HG02870 (cell line): Measurements from ENCODE around the gene DCXR.

Source experiments
- ATAC-seq: cut with Tn5 transposase; IDR thresholded peaks from one replicate; pipeline ENCODE4 v1.9.1; 2021; ENCODE audit warnings: mild to moderate bottlenecking, moderate library complexity; ENCODE audit not compliant: unreplicated experiment

DCXR gene

DNA sequence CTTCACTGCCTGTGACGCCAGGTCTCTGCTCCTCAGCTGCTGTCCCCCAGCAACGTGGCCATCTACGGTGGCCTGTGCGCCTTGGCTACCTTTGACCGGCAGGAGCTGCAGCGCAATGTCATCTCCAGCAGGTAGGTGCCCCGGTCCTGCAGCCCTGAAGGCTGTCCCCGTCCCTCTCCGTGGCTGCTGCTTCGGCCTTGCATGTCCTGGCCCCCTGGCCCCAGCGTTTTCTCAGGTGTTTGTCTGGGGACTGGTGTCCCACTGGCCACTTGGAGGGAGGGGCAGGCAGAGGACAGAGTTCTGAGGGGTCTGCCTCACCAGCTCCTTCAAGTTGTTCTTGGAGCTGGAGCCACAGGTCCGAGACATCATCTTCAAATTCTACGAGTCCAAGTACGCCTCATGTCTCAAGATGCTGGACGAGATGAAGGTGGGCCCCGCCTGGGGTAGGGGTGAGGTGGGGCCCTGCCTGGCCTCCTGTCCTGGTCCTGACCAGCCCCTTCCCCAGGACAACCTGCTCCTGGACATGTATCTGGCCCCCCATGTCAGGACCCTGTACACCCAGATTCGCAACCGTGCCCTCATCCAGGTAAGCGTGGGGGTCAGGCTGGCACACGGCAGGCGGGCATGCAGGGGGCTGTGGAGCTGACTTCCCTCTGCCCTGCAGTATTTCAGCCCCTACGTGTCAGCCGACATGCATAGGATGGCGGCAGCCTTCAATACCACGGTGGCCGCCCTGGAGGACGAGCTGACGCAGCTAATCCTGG lies 18.6 kb upstream of the DCXR start:
- no peak for ATAC-seq

DNA sequence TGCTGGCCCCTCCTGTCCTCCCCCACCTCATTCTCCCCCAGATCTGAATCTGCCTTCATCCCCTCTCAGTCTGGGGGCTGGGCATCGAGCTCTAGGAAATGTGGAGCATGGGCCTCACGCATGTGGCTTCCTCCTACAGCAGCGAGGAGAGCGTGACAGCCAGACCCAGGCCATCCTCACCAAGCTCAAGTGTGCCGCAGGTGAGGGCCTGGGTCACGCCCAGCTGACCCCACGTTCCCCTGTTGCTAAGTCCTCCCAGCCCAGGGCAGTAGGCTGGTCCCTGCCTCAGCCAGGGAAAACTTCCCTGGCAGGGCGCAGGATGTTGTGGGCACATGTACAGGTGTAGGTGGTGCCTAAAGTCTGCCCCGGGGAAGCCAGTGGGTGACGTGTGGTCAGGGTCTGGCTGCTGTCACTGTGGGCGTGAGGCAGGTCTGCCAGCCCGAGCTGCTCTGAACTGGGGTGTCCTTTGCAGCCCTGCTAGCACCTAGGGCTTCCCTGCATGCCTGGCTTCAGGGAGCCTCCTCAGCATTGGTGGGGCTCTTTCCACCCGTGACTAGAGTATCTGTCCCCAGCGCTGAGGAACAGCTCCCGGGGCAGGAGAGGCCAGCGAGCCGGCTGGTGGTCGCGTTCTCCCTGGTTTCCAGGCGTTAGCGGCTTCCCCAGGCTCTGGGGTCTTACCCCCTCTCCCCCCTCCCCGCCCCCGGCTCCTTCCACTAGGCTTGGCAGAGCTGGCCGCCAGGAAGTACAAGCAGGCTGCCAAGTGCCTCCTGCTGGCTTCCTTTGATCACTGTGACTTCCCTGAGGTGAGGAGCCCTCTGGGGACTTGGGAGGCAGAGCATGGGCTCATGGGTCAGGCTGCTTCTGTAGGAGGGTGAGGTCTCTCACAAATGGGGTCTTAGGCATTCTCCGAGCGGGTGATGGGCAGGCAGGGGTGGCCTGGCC lies 17.8 kb upstream of the DCXR start:
- no peak for ATAC-seq

DNA sequence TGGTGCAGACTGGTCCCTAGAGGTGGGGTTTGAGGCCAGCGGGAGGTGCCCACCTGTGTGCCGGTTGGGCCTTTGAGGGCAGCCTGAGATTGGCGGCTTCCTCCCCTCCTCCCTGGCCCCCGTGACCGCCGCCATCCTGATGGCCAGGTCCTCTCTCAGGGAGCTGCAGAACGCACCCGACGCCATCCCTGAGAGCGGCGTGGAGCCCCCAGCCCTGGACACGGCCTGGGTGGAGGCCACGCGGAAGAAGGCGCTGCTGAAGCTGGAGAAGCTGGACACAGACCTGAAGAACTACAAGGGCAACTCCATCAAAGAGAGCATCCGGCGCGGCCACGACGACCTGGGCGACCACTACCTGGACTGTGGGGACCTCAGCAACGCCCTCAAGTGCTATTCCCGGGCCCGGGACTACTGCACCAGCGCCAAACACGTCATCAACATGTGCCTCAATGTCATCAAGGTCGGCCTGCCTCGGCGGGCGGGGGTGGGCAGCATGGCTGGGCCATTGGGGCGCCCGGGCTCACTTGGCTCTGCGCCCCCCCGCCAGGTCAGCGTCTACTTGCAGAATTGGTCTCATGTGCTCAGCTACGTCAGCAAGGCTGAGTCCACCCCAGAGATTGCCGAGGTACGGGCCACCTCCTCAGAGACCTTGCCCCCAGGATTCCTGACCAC lies 17.0 kb upstream of the DCXR start:
- ATAC-seq: no peak

DNA sequence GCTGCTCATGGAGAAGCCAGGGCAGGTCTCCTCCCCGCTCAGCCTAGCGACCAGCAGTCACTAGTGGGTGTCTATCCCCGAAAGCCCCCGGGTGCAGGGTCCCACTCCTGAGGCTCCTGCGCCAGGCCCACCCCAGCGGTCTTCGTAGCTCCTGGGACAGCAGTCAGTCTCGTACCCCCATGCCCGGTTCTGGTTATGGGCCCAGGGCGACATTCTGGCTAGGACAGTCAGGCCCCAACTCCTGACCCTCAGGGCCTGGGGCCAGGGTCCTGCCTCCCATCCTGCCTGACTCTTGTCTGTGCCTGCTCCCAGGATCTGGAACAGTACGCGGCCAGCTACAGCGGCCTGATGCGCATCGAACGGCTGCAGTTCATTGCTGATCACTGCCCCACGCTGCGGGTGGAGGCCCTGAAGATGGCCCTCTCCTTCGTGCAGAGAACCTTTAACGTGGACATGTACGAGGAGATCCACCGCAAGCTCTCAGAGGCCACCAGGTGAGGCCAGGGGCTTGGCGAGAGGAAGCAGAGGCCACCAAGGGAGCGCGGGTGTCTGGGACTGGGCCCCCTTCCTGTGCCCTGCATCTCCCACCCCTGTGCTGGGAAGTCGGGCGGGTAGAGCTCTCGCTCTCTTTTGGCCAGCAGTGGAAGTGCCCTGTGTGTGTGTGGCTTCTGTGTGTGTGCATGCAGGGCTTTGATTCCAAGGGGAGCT lies 16.2 kb upstream of the DCXR start:
- no peak for ATAC-seq

DNA sequence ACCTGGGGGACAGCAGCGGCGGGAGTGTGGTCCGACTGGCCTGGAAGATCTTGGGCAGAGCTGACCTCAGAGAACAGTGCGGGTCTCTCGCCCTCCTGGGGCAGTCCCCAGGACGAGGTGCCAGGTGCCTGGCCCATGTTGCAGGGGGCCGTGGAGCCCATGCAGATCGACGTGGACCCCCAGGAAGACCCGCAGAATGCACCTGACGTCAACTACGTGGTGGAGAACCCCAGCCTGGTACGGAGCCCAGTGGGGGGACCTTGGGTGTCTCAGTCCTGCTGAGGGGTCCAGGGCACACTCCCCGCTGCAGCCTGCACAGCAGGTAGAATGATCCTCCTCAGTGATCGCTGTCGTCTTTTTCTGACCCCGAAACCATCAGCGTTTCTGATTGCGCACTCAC lies 15.6 kb upstream of the DCXR start:
- no peak for ATAC-seq

DNA sequence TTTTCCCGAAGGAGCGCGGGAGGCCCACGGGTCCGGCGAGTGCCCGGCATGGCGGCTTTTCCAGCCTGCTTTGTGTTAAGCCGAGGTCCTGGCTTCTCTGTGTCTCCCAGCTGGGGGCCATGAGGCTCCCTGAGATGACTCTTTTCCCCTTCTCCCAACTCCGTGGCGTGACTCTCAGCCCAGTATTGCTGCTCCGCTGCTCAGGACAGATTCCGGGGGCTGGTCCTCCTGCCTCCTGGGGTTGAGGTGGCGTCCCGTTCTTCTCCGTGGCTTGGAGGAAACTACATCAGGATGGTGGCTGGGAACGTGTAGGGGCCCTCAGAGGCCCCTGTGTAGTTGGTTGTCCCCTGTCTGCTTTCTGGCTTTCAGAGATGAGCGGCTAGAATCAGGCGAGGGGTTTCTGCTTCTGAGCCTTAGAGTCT lies 15.2 kb upstream of the DCXR start:
- ATAC-seq: no peak

DNA sequence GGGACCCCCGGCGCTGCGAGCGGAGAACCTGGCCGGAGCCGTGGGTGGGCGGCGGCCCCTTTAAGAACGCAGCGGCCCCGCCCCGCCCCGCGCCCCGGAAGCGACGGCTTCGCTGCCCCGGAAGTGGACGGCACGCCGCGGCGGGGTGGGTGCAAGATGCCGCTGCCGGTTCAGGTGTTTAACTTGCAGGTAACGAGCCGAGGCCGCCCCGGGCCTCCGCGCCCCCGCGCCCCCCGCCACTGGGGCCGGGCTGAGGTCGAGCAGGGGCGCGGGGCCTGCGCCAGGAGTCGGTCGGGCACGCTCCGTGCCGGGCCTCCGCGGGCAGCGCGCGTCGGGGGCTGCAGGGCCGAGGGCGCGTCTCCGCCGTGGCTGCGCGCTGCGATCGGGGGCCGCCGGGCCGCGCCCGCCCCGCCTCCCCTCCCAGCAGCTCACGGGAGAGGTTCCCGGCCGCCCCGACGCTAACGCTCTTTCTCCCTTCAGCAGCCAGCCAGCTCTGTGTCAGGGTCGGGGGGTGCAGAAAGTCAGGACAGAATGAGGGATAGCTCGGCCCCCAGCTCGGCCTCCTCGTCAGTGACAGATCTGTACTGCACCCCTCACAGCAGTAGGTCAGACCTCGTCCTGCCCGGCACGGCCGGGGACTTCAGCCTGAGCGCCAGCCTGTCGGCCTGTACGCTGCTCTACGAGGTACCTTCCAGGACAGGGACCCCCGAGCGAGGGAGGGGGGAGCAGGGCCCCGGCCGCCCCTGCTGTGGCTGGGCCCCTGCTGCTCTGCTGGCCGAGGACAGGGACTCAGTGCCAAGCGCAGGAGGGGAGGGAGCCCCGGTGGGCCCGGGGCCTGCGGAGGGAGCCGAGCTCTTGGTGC lies 14.5 kb upstream of the DCXR start, which contains the start of the genes GPS1 and RFNG:
TSS of gene GPS1 (plus strand) at position 123 of the 862 bp plus-strand sequence. CDS start at position 157, 34 bp downstream.
TSS of gene RFNG (minus strand) at position 36 of the 862 bp plus-strand sequence. CDS start 45 bp downstream, outside the sequence.
- peak; percentile 41 for ATAC-seq

DNA sequence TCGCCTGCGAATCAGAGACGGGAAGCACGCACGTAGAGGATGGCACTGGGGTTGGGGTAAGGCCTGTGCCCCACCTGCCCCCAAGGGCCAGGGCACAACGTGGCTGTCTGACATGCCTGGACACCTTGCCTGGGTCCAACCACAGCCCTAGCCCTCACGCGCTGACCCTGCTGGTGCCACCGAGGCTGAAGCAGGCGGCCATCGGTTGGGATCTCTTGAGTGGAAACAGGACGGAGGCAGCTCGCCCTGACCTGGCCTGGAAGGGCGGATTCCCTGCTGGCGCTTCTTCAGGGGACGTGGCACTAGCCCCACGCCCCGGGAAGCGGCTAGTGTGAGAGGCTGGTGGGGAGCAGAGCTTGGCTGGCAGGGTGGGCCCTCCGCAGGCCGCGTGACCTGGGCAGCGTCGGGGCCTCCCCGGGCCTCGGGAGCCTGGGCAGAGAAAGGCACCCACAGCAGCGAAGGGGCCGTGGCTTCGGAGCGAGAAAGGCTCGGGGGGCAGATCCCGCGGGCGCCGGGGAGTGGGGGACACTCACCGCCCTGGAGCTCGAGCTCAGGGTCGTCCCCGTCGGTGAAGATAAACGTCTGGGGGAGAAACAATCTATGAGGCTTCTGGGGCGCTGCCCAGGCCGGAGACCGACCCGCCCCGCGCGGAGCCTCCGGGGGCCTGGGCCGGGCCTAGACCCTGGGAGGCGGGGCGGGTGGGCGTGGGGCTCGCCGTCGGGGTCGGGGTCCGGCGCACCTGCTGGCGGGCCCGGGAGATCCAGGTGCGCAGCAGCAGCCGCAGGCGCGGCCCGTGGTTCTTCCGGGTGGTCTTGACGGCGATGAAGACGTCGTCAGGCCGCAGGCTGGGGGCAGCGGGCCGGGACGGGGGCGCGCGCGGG lies 13.5 kb upstream of the DCXR start:
- no peak for ATAC-seq

DNA sequence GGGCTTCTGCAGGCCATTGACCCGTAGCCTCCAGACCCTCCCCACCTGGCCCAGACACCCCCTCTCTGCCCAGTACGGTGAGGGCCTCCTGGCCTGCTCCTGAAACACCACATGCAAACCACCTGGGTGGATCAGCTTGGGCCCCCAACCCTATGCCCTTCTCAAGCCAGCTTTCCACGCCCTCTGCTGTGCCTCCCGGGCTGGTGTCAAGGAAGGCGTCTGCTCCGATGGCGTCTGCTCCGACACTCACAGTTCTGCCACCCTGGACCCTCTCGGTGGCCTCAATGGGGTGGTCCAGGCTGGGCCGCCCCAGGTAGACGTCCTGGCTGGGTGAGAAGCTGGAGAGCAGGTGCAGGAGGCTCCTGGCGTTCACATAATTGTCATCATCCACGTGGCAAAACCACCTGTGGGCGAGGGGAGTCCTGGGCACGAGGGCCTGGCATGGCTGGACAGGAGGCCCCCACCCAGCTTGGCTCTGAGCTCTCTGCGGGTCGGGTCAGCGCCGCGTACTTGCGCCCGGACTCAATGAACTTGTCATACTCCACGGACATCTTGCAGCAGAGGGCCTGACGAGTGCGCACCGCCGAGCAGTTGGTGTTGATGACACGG lies 12.8 kb upstream of the DCXR start:
- no peak for ATAC-seq

DNA sequence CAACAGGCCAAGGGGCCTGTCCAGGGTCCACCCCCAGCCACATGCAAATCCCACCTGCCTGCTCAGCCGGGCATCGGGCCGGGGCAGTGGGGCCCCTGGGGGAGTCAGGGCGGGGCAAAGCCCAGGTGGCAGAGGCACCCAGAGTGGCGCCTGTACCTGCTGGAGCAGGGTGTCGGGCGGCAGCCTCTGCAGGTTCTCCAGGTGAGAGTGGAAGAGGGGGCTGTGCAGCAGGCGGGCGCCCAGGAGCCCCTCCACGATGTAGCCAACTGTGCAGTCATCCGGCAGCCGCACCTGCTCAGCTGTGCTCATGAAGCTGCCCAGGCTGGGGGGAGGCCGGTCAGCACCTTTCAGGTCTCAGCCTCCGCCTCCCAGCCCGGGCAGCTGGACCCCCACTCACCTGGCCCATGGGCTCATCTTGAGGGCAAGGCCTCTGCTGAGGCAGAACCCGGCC lies 12.0 kb upstream of the DCXR start:
- ATAC-seq: no peak

DNA sequence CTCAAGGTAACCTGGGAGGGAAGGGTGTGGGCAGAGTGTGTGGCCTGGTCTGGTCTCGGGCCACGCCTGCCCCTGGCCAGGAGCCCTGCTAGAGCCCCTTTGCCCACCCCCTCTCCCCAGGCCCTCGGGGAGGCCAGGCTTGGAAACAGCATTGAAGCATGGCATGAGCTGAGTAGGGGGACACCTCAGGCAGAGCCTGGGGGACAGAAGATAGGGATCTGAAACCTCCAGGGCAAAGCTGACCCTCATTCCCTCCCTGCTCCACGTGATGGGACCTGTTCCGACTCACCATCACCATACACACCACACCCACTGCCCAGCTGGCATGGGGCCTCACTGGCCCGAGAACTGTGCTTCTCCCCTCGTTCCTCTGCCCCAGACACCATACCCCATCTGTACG lies 11.6 kb upstream of the DCXR start:
- ATAC-seq: no peak

DNA sequence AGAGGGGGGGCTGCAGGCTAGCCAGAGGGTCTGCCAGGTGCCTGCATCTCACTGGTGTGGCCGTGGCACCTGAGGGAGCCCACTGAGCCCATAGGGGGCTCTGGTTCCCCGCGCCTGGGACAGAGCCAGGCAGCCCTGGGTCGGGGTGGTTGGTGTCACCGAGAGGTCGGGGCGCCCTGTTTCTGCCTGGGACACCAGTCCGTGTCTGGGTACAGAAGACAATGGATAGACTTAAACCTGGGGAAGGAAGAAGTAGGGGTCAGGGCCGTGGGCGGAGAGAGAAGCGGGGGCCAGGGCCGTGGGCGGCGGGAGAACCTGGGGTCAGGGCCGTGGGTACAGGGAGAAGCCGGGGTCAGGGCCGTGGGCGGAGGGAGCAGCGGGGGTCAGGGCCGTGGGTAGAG lies 11.1 kb upstream of the DCXR start:
- no peak for ATAC-seq

DNA sequence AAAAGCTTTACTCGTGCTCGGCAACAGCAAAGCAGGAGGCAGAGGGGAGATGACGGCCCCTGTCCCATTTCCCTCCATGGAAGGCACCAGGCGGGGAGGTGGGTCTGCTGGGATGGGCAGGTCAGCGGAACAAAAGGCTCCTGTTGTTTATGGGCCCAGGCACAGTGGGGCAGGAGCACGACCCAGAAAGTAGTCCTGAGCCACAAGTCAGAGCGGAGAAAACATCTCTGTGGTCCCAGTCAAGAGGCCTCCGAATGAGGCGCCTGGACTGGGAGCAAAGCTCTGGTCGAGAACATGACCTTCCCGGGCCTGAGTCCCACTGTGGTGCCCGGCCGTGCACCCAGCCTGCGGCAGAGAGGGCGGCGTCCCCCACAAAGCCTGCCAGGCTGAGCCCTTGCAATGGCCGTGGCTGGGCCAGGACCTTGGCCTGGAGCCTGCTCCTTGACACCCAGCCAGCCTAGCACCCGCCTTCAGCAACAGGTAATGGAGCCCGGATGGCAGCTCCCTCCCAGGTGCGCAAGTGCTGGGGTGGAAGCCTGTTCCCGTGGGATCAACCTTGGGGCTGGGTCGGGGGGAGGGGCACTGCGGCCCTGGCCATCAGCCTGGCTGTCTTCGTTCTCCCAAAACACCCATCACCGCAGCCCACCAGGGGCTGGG lies 10.5 kb upstream of the DCXR start:
- ATAC-seq: no peak

DNA sequence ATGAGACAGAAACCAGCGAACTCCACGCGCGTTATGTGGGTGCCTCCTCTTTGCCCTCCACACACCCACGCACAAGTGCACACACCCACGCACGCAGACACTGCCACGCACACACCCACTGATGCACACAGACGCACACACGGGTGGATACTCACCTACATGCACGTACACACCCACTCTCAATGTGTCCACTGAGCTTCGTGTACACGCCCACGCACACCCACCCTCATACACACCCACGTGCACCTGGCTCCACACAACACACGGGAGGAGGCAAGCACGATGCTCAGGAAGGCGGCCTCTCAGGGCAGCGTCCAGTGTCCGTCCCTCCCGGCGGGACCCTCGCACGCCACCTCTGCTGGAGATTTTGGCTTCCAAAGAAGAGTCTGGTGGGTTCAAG lies 9.9 kb upstream of the DCXR start:
- ATAC-seq: no peak

DNA sequence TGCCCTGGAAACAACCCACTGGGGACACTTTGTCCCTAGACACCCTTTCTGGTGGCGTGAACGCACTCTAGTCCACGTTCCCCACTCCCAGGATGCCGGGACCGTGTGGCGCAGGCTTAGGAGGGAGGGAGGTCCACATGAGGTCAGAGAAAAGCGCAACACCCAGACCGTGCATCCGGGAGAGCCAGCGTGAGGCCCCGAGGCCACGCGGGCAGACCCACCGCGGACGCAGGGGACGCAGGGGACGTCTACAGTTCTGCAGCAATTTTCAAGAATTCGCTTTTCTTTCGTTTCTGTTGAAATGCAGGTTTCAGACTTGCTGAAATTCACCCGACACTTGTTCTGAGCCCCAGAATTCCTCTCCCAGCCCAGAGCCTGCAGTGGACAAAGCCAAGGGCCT lies 9.4 kb upstream of the DCXR start:
- ATAC-seq: no peak

DNA sequence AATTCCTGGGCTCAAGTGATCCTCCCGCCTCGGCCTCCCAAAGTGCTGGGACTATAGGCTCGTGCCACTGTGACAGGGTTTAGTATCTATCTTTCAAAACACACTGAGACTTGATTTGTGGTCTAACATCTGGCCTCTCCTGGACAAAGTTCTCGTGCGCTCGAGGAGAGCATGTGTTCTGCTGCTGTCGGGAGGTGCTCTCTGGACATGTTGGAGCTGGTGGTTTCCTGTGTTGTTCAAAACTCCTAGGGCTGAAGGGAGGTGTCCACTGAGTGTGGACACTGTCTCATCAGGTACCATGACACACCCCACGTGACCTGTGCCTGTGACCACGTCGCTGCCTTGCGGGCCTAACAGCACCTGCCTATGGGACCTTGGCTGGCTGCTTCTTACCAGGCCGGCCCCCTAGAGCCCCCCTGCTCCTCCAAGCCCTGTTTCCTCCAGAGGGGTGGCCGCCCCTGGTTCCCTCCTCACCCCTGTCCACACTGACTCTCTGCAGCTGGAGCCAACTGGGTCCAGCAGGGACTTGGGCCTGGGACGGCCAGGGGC lies 8.5 kb upstream of the DCXR start:
- ATAC-seq: no peak

DNA sequence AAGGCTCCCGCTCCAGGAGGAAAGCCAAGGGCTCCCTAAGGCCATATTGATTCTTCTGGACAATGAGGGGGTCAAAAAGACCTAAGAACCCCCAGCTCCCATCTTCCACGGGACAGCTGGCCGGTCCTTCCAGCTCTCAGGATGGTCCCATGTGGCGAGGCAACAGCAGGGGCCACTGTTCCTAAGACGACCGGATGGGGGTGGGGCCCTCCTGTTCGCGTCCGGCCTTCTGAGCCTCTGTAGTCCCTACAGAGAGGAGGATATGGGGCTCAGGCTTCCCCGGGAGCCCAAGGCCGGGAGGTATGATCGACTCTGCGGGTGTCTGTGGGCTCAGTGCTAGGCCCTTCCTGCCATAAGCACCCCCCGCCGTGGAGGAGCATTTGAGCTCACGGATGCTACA lies 6.0 kb upstream of the DCXR start:
- no peak for ATAC-seq
